Hepatic stellate cell (primary cell): Measurements from ENCODE around the gene RYR1.
"Not testable (repeated sequence)": the region's sequence is repeated elsewhere in the genome, so short reads cannot be mapped to it uniquely, and the experiment has no call there.

Experiments used
- DNase-seq: peaks from one replicate; pipeline ENCODE4 v3.0.0; 2011; ENCODE audit warnings: low spot score

RYR1 gene

DNA sequence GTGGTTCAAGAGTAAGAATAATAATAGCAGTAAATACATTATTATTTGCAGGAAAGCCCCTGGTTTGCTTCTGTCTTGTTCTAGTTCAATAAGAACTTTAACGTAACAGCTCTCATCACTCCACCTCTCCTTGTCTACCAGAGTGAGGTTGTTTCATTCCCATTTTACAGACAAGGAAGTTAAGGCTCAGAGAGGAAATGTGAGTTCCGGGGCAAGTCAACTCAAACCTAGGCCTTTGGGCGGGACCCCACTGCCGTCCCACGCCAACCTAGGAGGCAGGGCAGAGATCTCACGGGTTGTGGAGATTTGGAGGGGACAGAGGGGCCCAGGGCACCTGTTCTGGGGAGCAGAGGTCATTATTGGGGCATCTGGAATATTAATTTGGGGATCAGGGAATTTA, 182.8 kb downstream of the RYR1 start:
- no peak for DNase-seq

DNA sequence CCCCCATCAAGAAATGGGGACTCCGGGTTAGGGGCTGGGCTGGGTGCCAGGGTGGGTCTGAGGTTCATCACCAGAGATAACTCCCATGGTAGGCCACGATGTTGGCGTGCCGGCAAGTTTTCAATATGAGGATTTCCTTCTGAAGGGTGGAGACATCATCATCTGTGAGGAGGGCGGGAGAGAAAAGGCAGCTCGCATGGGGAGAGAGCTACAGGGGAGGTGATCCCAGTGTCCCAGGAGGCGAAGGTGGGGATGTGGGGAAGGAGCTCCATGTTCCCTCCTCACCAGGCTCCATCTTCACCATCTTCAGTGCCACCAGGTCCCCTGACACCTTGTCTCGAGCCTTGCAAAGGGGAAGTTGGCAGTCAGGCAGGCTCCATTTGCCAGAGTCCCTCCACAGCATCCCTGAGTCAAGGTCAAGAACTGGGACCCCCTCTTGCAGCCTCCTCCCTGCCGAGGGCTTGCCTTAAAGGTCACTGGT, 183.8 kb downstream of the RYR1 start:
- no peak for DNase-seq

- DNase-seq: no peak
Measured at GRCh38 chr19:38617764-38618589, 184.5 kb downstream of the RYR1 start, which contains the start of gene MAP4K1. Gene MAP4K1 (minus strand): TSS chr19:38617953. CDS start chr19:38617895, 58 bp downstream.

DNA sequence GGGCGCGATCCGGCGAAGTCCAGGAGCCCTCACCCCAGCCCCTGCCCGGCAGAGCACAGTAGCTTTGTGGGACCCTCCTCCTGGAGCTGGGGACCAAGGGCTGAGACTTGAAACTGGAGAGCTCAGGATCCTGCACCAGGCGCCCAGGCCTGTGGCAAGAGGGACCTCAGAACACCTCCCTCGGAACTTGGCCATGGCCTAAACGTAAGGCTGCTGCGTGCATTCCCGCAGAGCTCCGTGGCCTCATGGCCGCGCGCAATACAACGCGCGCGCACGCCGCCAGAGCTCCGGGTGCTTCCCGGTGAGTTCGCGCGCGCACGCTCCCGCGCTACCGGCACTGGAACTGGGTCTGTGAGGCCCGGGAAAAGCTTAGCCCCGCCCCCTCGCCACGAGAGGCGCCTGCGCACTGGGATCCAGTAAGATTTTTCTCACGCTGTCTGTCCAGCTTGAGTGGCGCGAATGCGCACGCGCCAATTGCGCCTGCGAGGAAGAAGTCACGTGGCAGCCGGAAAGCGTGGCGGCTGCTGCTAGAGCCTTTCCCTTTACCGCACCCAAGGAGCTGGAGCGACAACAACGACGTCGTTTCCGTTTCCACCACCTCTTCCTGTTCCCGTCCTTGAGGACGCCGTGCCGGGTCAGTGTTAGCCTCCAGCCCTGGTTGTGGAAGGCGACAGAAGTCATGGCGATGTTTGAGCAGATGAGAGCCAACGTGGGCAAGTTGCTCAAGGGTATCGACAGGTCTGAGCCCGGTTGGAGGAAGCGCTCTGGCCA, 185.3 kb downstream of the RYR1 start, which contains the start of gene EIF3K:
EIF3K (plus strand) TSS at position 599 of the 771 bp plus-strand sequence; CDS start at position 680, 81 bp downstream.
- DNase-seq: peak; percentile 99

GRCh38 chr19:38619361-38620174, 186.1 kb downstream of the RYR1 start:
- no peak for DNase-seq

DNA sequence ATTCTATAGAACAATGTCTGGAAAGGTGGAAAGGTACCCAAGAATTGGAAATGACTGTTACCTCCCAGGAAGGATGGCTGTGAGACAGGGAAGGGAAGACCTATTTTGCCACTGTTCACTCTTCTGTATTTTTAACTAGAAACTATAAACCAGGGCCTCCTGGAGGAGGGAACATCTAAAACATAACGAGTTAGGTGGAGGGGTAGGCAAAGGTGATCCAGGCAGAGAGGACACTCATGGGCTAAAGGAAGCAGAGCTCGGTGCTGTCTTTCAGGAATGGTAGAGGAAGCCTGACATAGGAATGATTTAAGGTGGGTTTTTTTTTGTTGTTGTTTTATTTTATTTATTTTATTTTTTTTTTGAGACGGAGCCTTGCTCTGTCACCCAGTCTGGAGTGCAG, 191.3 kb downstream of the RYR1 start:
- no peak for DNase-seq

GRCh38 chr19:38626401-38626800, 192.9 kb downstream of the RYR1 start:
- DNase-seq: no peak

GRCh38 chr19:38629568-38629967, 196.1 kb downstream of the RYR1 start:
- no peak for DNase-seq

DNA sequence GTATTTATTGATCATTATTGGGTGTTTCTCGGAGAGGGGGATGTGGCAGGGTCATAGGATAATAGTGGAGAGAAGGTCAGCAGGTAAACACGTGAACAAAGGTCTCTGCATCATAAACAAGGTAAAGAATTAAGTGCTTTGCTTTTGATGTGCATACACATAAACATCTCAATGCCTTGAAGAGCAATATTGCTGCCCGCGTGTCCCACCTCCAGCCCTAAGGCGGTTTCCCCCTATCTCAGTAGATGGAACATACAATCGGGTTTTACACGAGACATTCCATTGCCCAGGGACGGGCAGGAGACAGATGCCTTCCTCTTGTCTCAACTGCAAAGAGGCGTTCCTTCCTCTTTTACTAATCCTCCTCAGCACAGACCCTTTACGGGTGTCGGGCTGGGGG, 197.8 kb downstream of the RYR1 start:
- DNase-seq: not testable (repeated sequence)

- not testable (repeated sequence) for DNase-seq
Measured at GRCh38 chr19:38631811-38632475, 198.5 kb downstream of the RYR1 start.

DNA sequence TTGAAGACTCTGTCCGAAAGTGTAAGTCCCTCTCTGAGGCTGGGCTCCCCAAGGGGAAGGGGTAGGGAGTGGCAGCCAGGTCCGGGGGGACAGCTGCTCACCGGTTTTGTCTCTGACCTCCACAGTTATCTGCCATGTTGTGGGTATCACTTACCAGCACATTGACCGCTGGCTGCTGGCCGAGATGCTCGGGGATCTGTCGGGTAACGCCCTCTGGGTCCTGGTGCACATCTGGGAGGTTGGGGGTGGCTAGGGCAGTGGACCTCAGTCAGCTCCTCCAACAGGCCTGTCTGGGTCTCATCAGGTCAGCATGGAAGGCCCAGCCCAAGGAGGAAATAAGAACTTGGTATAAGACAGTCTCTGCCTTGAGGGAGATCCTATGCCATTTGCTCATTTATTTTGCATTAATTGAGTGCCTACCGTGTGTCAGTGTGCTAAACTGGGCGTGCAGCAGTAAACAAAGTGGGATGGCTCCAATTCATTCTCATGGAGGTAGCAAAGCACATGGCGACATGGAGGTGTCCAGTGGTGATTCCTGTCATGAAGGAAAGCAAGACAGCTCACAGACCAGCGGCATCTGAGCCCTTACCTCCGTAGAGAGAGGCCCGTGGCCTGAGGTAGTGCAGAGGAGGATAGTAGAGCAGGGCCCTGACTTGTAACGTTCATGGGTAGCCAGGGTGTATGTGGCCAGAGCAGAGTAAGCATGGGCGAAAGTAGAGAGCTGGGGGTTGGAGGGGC, 199.2 kb downstream of the RYR1 start:
- DNase-seq: no peak

DNA sequence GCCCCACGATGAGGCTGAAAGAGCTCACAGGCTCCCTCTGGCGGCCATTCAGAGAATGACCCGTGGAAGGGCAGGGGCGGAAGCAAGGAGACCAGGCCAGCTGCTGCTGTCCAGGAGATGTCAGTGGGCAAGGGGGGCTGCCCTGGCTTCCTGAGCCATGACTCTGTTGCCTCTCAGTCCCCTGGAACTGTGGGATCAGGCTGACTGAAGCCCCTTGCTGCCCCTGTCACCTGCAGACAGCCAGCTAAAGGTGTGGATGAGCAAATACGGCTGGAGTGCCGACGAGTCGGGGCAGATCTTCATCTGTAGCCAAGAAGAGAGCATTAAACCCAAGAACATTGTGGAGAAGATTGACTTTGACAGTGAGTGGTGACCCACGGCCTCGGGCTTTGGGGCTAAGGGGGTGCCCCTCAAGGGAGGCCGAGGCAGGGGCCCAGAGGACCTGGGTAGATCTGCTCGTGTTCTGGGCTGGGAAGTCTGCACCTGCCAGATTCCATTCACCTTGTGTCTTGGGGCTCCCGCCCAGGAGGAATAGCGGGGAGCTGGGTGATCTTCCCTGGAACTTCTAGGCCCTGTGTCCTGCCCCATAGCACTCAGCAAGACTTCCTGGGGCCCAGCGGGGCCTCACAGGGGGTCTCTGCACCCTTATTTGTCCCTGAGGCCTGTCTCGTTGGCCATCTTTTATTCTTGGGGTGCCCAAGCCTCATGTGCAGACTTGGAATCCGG, 201.4 kb downstream of the RYR1 start:
- DNase-seq: peak; percentile 79

DNA sequence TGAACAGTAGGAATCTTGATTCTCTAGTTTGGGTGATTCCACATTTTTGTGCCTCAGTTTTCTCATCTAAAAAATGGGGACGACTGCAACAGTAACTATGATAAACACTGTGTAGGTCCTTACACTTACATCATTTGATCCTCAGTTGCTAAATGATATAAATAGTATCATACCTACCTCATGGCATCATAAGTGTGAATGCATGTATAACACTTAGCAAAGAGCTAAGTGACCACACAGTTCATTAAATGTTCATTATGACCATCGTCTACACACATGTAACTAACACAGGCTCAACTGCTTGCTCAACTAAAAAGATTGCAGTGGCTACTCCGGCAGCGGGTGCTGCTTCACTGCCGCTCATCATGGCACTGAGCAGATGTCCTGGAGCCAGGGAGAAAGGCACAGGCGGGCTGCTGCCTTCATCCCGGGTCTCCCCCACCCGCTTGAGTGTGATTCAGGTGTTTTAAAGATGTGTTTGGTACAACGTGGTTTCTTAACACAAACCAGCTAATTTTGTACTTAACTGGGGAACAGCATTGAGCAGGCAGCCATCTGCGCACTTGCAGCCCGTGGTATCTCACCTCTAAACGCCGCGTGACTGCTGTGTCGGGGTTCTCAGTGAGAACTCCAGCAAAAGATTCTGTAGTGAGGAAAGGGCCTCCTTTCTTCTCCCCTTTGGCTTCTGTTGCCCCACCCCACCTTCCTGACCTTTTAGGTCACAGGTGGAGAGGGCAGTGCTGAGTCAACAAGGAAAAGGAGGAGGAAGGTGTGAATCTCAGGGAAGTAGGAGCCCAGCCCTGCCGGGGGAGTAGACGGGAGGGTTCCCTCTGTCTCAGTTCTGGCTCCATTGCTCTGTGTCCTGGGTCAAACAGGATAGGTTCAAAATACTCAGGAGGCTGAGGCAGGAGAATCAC, 202.2 kb downstream of the RYR1 start:
- DNase-seq: no peak
